Left lung (tissue), 10 donors: ENCODE measurements around the gene NUDT14. TPM values are rescaled to one million over a fixed set of nuclear protein-coding genes. Genes with fewer than 3 reads are reported as not detected.

Source experiments
- ATAC-seq: fragments of 200-7000 bp; cut with Tn5 transposase; one replicate; pipeline ENCODE4 v1.9.1; 2020; ENCODE audit warnings: moderate library complexity
- DNase-seq, 4 donors: peaks; one replicate each; pipeline ENCODE4 v3.0.0-alpha.2; 2013 to 2020
- H3K27ac ChIP-seq, 2 donors: fragments of 200-600 bp; sonication (generic) in 1 of 2; one replicate each; pipeline versions ENCODE4 v1.5.0 to v1.8.0; 2020 to 2021
- H3K27me3 ChIP-seq, 2 donors: fragments of 200-600 bp; sonication (generic) in 1 of 2; one replicate each; pipeline versions ENCODE4 v1.5.0 to v1.8.0; 2020 to 2021
- H3K36me3 ChIP-seq, 2 donors: fragments of 200-600 bp; sonication (generic) in 1 of 2; one replicate each; pipeline versions ENCODE4 v1.5.0 to v1.8.0; 2020 to 2021
- H3K4me1 ChIP-seq, 2 donors: fragments of 200-600 bp; one replicate each; pipeline ENCODE4 v1.8.0; 2021
- H3K4me3 ChIP-seq, 2 donors: fragments of 200-600 bp; sonication (generic) in 1 of 2; one replicate each; pipeline versions ENCODE4 v1.5.0 to v1.8.0; 2020 to 2021; ENCODE audit warnings: mild to moderate bottlenecking in 1 of 2
- H3K9me3 ChIP-seq, 2 donors: fragments of 200-600 bp; sonication (generic) in 1 of 2; one replicate each; pipeline versions ENCODE4 v1.5.0 to v1.8.0; 2020 to 2021
- CTCF ChIP-seq, 2 donors: fragments of 200-600 bp; sonication (generic) in 1 of 2; IDR thresholded peaks; one replicate each; pipeline versions ENCODE4 v1.5.0 to v1.8.0; 2021; ENCODE audit warnings: antibody characterized with exemption in 2 of 2
- intact Hi-C, 2 donors: fragments of 100-400 bp; cut with DNase I; formaldehyde crosslinking; loops; one replicate each; pipeline versions ENCODE4 v1.11.2 to v1.14.2; 2022
- polyA plus RNA-seq, 6 donors: library from polyadenylated mRNA; unstranded; fragments of 120-200 nt; gene quantifications; one replicate each; pipeline ENCODE4 v1.2.1, GENCODE V29; 2013; ENCODE audit not compliant: insufficient read length in 6 of 6
- total RNA-seq, 2 donors: library from RNA; stranded (reverse); fragmentation: NEBNext Ultra II Directional; extraction: Animal tissue kit (Norgen Biotek cat#: 25700); gene quantifications; one replicate each; pipeline ENCODE4 v1.2.1, GENCODE V29; 2021
- donor health status: DM: no; HTN: yes; CAD: no.
- donor health status: DM: no; HTN: no; CAD: no.

NUDT14 gene
- total and polyA plus RNA-seq, 8 donors = 22.4 to 77.5 (median 34.7) TPM

- no peak overlapping the region for H3K27ac ChIP-seq
- H3K4me1 ChIP-seq = peaks cover 16 to 46% of the 10 kb centered on the region in 2 donors
- no peaks in the 10 kb centered on the region for H3K9me3 ChIP-seq
- no peaks in the 10 kb centered on the region for H3K36me3 ChIP-seq
- ATAC-seq (no peak), DNase-seq (no peak)
- peaks cover 0 to 43% of the 10 kb centered on the region in 2 donors for H3K27me3 ChIP-seq
- no peak overlapping the region for H3K4me3 ChIP-seq
- intact Hi-C loops = no loop called here
- no peak for TF ChIP-seq CTCF (IDR thresholded peaks at IDR 0.05)
Measured at GRCh38 chr14:105172476-105172875, 8.6 kb downstream of the NUDT14 start.

DNA sequence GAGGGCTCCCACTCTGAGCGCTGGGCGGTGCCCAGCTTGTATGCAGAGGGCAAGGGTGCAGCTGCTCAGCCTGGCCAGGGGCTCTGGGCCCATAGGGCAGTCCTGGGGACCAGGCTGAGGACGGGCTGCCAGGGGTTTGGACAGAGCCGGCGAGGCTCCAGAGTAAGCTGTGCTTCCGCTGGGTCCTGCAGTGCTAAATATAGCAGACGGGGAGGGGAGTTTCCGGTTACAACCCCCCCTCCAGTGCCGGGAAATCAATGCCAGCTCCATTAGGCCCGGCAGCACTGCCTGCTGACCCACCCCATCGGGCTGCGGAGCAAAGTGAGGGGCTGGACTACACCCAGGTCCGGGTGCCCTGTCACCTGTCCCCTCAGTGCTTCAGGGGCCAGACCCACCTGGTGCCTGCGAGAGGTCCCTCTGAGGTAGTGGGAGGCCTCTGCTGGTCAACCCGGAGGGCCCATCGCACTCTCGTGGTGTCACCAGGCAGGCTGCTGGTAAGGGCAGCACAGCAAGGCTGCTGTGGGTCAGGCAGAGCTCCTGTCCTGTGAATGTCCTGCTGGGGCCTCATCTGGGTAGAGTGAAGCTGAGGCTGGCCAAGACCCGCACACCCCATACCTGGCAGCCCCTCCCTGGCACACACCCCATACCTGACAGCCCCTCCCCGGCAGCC is 10.0 kb downstream of the NUDT14 start:
- no peak for DNase-seq
- H3K27ac ChIP-seq = peak overlapping the region; percentile 24 to 33

DNA sequence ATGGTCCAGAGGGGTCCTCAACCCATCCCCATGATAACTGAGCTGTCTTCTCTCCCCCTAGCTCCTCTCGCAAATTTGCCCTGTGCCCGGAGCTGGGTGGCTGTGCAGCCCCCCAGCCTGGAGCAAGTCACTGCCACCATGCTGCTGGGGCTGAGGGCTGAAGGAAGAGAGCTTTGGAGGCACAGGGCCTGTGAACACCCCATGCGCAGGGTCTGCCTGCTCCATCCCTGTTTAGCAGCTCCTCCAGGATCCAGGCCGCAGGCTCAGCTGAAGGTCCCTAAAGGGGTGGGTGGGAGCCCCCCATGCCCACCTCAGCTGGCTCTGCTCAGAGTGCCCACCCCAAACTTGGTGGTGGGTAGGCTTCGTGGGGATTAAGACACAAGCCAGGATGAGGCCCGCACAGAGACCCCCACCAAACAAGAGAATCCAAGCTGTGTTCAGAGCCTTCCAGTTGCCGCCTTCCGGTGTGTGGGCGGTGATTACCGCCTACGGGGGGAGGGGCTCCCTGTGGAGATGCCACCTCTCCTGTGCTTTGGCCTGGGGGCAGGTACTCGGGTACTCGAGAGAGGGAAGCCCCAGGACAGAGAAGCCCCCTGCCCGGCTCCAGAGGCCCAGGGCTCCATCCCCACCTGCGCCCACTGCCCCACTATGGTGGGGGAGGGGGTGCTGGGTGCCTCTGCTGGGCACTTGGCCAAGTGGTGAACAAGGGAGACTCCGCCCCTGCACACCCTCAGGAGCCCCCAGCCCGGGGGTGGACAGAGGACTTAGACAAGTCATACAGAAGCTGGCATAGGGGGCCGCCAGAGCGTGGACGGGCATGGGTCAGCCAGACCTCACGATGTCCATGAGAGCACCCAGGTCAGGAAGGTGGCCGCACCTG is 11.1 kb downstream of the NUDT14 start:
- H3K27ac ChIP-seq = peak overlapping the region in 1 of 2 donors; percentile 55
- H3K9me3 ChIP-seq = no peaks in the 10 kb centered on the region
- H3K27me3 ChIP-seq = peaks cover 0 to 59% of the 10 kb centered on the region in 2 donors
- no peak overlapping the region for H3K4me3 ChIP-seq
- DNase-seq (no peak), ATAC-seq (no peak)
- H3K36me3 ChIP-seq = no peaks in the 10 kb centered on the region
- intact Hi-C loops = no loop called here
- no peak for TF ChIP-seq CTCF (IDR thresholded peaks at IDR 0.05)
- peaks cover 16 to 43% of the 10 kb centered on the region in 2 donors for H3K4me1 ChIP-seq

More for the DNA sequence above, 10.0 kb downstream of the NUDT14 start:
- H3K9me3 ChIP-seq = no peaks in the 10 kb centered on the region
- intact Hi-C loops = no loop called here
- H3K36me3 ChIP-seq = no peaks in the 10 kb centered on the region
- H3K4me3 ChIP-seq = no peak overlapping the region
- H3K4me1 ChIP-seq = peaks cover 16 to 47% of the 10 kb centered on the region in 2 donors
- H3K27me3 ChIP-seq = peaks cover 0 to 56% of the 10 kb centered on the region in 2 donors
- no peak for TF ChIP-seq CTCF (IDR thresholded peaks at IDR 0.05)
- ATAC-seq = peak; percentile 23

DNA sequence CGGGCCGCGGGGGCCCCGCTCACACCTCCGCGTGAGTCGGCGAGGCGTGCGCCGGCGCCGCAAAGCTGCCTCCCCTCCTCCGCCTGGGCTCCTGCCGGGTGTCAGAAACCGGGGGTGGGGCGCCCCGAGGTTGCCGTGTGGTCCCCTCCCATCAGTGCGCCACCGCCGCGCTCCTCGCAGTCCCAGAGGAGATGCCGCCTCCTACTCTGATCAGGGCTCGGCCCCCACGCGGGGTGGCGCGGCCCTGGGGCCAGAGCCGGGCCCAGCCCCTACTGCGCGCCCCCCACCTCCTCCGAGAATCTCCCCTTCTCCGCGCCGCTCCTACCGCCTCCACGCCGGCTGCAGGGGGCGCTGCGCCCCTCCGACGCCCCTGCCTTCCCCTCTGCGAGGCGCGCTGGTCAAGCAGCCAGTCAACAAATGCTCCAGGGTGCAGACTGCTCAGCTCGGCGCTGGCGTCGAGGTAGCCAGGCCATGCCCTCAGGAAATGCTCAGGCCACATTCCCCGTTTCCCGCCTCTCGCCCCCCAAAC is 12.1 kb downstream of the NUDT14 start:
- Histone ChIP-seq H3K27ac (peak overlapping the region in 1 of 2 donors; percentile 55), H3K27me3 (peaks cover 0 to 54% of the 10 kb centered on the region in 2 donors), H3K4me3 (peak overlapping the region in 1 of 2 donors; percentile 36), H3K4me1 (peaks cover 16 to 36% of the 10 kb centered on the region in 2 donors), H3K9me3 (no peaks in the 10 kb centered on the region), H3K36me3 (no peaks in the 10 kb centered on the region)
- intact Hi-C loops = no loop called here
- peak; percentile 22 to 53 for TF ChIP-seq CTCF (IDR thresholded peaks at IDR 0.05)
- ATAC-seq = peak; percentile 17
- no peak for DNase-seq
